Endothelial cell (in vitro differentiated cells): ENCODE results near the gene OTOG. TPM values are rescaled to one million over a fixed set of nuclear protein-coding genes. Genes with fewer than 3 reads are reported as not detected.

Experiments used
- DNase-seq: peaks from one replicate; pipeline ENCODE4 v3.0.0; 2021; ENCODE audit warnings: low spot score
- H3K27ac Mint-ChIP-seq: one replicate; pipeline ENCODE4 v1.8.0; 2021; ENCODE audit warnings: mixed read lengths, inconsistent platforms; ENCODE audit not compliant: unreplicated experiment
- H3K27me3 Mint-ChIP-seq: one replicate; pipeline ENCODE4 v1.8.0; 2021; ENCODE audit warnings: mild to moderate bottlenecking, moderate library complexity, mixed read lengths, inconsistent platforms; ENCODE audit not compliant: unreplicated experiment
- H3K36me3 Mint-ChIP-seq: one replicate; pipeline ENCODE4 v1.8.0; 2021; ENCODE audit warnings: mild to moderate bottlenecking, low read depth, mixed read lengths, inconsistent platforms; ENCODE audit not compliant: unreplicated experiment
- H3K4me1 Mint-ChIP-seq: one replicate; pipeline ENCODE4 v1.8.0; 2021; ENCODE audit warnings: mild to moderate bottlenecking, mixed read lengths, inconsistent platforms; ENCODE audit not compliant: unreplicated experiment
- H3K4me3 Mint-ChIP-seq: one replicate; pipeline ENCODE4 v1.8.0; 2021; ENCODE audit warnings: mild to moderate bottlenecking, mixed read lengths, inconsistent platforms; ENCODE audit not compliant: unreplicated experiment
- H3K9me3 Mint-ChIP-seq: one replicate; pipeline ENCODE4 v1.8.0; 2021; ENCODE audit warnings: mixed read lengths, inconsistent platforms; ENCODE audit not compliant: unreplicated experiment
- CTCF ChIP-seq: fragments of 200-600 bp; sonication (generic); IDR thresholded peaks from one replicate; pipeline ENCODE4 v1.5.0; 2021; ENCODE audit warnings: antibody characterized with exemption; ENCODE audit not compliant: unreplicated experiment
- total RNA-seq: library from RNA; stranded (reverse); fragmentation: NEBNext Ultra II Directional; extraction: Animal tissue kit (Norgen Biotek cat#: 25700); gene quantifications from one replicate; pipeline ENCODE4 v1.2.1, GENCODE V29; 2021; ENCODE audit not compliant: unreplicated experiment

The OTOG gene
- total RNA-seq, 1 donor from 2014 or later: 0.13 TPM

DNA sequence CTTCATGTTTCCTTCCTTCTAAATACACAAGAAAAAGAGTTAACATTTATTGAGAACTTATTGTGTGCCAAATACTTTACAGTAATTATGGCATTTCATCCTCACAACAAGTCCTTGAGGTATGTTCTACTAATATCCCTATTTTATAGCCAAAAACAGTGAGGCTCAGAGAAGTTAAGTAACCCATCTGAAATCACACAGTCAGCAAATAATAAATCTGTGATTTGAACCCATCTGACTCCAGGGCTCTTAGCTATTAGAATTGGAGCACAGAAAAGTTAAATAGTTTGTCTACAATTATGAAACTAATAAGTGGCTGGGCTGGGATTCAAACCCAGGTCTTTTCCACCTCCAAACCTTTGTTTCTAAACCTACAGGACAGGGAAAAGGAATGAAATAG, 135.8 kb downstream of the OTOG start:
- H3K27ac Mint-ChIP-seq: no peak overlapping the region
- H3K36me3 Mint-ChIP-seq: no peaks in the 10 kb centered on the region
- no peaks in the 10 kb centered on the region for H3K4me1 Mint-ChIP-seq
- H3K27me3 Mint-ChIP-seq: peaks cover 3% of the 10 kb centered on the region
- no peaks in the 10 kb centered on the region for H3K9me3 Mint-ChIP-seq
- no peak overlapping the region for H3K4me3 Mint-ChIP-seq
- no peak for DNase-seq
- no peak for TF ChIP-seq CTCF

GRCh38 chr11:17683377-17684161, 136.5 kb downstream of the OTOG start:
- no peak for TF ChIP-seq CTCF
- peaks cover 3% of the 10 kb centered on the region for H3K27me3 Mint-ChIP-seq
- H3K27ac Mint-ChIP-seq: no peak overlapping the region
- no peak for DNase-seq
- no peak overlapping the region for H3K4me3 Mint-ChIP-seq
- no peaks in the 10 kb centered on the region for H3K9me3 Mint-ChIP-seq
- no peaks in the 10 kb centered on the region for H3K4me1 Mint-ChIP-seq
- H3K36me3 Mint-ChIP-seq: no peaks in the 10 kb centered on the region

GRCh38 chr11:17684550-17684949, 137.5 kb downstream of the OTOG start:
- H3K27ac Mint-ChIP-seq: no peak overlapping the region

DNA sequence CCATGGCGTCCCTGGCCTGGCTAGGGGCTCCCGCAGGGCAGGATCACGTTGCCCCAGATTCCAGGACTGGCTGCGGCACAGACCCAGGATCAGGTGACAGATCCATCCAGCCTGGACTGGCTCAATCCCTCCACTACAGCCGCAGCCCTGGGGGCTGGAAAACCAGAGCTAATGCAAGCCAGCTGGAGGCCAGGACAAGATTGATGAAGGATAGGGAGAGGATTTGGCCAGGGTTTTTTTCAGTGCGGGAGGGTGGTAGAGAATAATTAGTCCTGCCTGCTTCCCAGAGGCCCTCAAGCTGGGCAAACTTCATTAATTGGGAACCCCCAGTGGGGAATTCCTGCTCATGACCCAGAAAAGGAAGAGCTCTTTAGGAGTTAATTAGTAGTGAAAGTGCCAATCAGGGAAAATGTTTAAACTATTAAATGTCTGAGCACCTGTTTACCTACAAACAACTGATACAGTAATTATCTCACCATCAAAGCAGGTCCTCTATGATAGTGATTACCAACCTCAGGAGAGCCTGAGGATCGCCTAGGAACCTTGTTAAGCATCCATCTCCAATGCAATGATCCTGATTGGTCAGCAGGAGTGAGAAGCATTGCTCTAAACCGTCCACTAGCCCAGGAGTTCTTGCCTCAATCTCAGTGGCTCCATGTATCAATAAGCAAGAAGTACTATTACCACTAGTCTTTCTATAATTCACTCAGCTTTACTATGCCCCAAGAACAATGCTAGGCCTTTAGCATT, 139.3 kb downstream of the OTOG start:
- H3K4me1 Mint-ChIP-seq: no peaks in the 10 kb centered on the region
- H3K36me3 Mint-ChIP-seq: no peaks in the 10 kb centered on the region
- no peak overlapping the region for H3K4me3 Mint-ChIP-seq
- no peak overlapping the region for H3K27ac Mint-ChIP-seq
- peaks cover 3% of the 10 kb centered on the region for H3K27me3 Mint-ChIP-seq
- H3K9me3 Mint-ChIP-seq: no peaks in the 10 kb centered on the region
- no peak for TF ChIP-seq CTCF
- no peak for DNase-seq

More at GRCh38 chr11:17684550-17684949, 137.5 kb downstream of the OTOG start:
- TF ChIP-seq CTCF: no peak
- Mint-ChIP-seq H3K36me3 (no peaks in the 10 kb centered on the region), H3K9me3 (no peaks in the 10 kb centered on the region), H3K4me1 (no peaks in the 10 kb centered on the region), H3K27me3 (peaks cover 3% of the 10 kb centered on the region), H3K4me3 (no peak overlapping the region)
- no peak for DNase-seq
